Measurements from ENCODE around the gene CA4. TPM values are rescaled to one million over a fixed set of nuclear protein-coding genes. Genes with fewer than 3 reads are reported as not detected.

Gene CA4
- total and polyA plus RNA-seq, 8 donors = 0.87 to 30.1 (median 3.0) TPM; not detected in 3

- Histone ChIP-seq H3K27me3 (peaks cover 0 to 22% (median 4%) of the 10 kb centered on the region in 3 donors), H3K36me3 (no peaks in the 10 kb centered on the region), H3K4me3 (no peak overlapping the region), H3K4me1 (peaks cover 32 to 74% (median 47%) of the 10 kb centered on the region in 4 donors), H3K27ac (no peak overlapping the region), H3K9me3 (no peaks in the 10 kb centered on the region)
- DNase-seq = no peak
- intact Hi-C loops (cut with DNase I; ENCODE audit: low total_unique reads) = no loop called here
- WGBS, 5 donors = 39 to 52% (median 50%) methylated on average over 5 of the region's 5 CpGs
- TF ChIP-seq CTCF (IDR thresholded peaks at IDR 0.05) (no peak), POLR2AphosphoS5 (IDR thresholded peaks at IDR 0.05) (no peak), EP300 (IDR thresholded peaks at IDR 0.05) (no peak), POLR2A (IDR thresholded peaks at IDR 0.05) (no peak)
Observed at GRCh38 chr17:60164697-60165096, 14.9 kb downstream of the CA4 start.

- 59 to 72% (median 60%) methylated on average over 5 of the region's 5 CpGs for WGBS, 5 donors
Observed at GRCh38 chr17:60165223-60165622, 15.4 kb downstream of the CA4 start.

GRCh38 chr17:60165971-60166370 is 16.2 kb downstream of the CA4 start:
- H3K9me3 ChIP-seq = no peaks in the 10 kb centered on the region
- peak; percentile 69 to 75 for DNase-seq
- H3K36me3 ChIP-seq = no peaks in the 10 kb centered on the region
- H3K4me3 ChIP-seq = no peak overlapping the region
- H3K27ac ChIP-seq = peak overlapping the region in 2 of 5 donors; percentile 65 to 78
- no peak for TF ChIP-seq CTCF (IDR thresholded peaks at IDR 0.05)
- no peak for TF ChIP-seq POLR2A (IDR thresholded peaks at IDR 0.05)
- TF ChIP-seq POLR2AphosphoS5 (IDR thresholded peaks at IDR 0.05) = peak in 2 of 3 donors; percentile 77 to 80
- peaks cover 0 to 11% (median 4%) of the 10 kb centered on the region in 3 donors for H3K27me3 ChIP-seq
- peaks cover 40 to 86% (median 60%) of the 10 kb centered on the region in 4 donors for H3K4me1 ChIP-seq
- 42 to 61% (median 50%) methylated on average over 5 of the region's 5 CpGs for WGBS, 5 donors
- intact Hi-C loops (cut with DNase I; ENCODE audit: low total_unique reads) = no loop called here

More at GRCh38 chr17:60165223-60165622, 15.4 kb downstream of the CA4 start:
- no peaks in the 10 kb centered on the region for H3K9me3 ChIP-seq
- peaks cover 0 to 17% (median 4%) of the 10 kb centered on the region in 3 donors for H3K27me3 ChIP-seq
- H3K27ac ChIP-seq = no peak overlapping the region
- TF ChIP-seq EP300 (IDR thresholded peaks at IDR 0.05) (no peak), POLR2A (IDR thresholded peaks at IDR 0.05) (no peak), POLR2AphosphoS5 (IDR thresholded peaks at IDR 0.05) (no peak), CTCF (IDR thresholded peaks at IDR 0.05) (no peak)
- no peaks in the 10 kb centered on the region for H3K36me3 ChIP-seq
- intact Hi-C loops (cut with DNase I; ENCODE audit: low total_unique reads) = no loop called here
- H3K4me3 ChIP-seq = no peak overlapping the region
- no peak for DNase-seq
- peaks cover 38 to 79% (median 52%) of the 10 kb centered on the region in 4 donors for H3K4me1 ChIP-seq

GRCh38 chr17:60167065-60167741 is 17.4 kb downstream of the CA4 start:
- H3K9me3 ChIP-seq = no peaks in the 10 kb centered on the region
- H3K27ac ChIP-seq = peak overlapping the region; percentile 9 to 78 (median 52)
- intact Hi-C loops (cut with DNase I; ENCODE audit: low total_unique reads) = no loop called here
- H3K4me1 ChIP-seq = peaks cover 32 to 86% (median 60%) of the 10 kb centered on the region in 4 donors
- no peaks in the 10 kb centered on the region for H3K27me3 ChIP-seq
- WGBS, 5 donors = 25 to 46% (median 35%) methylated on average over 11 of the region's 11 CpGs
- H3K36me3 ChIP-seq = no peaks in the 10 kb centered on the region
- peak; percentile 51 to 82 for DNase-seq
- no peak overlapping the region for H3K4me3 ChIP-seq
- peak in 2 of 3 donors; percentile 59 to 72 for TF ChIP-seq POLR2AphosphoS5 (IDR thresholded peaks at IDR 0.05)
- no peak for TF ChIP-seq EP300 (IDR thresholded peaks at IDR 0.05)
- peak in 1 of 7 experiments; percentile 4 for TF ChIP-seq CTCF (IDR thresholded peaks at IDR 0.05)
- TF ChIP-seq POLR2A (IDR thresholded peaks at IDR 0.05) = no peak

Data from stomach (tissue), 9 donors.